CD4-positive, alpha-beta T cell treated with Interferon alpha-2 for 1 hour (primary cell): ENCODE measurements around the gene ACSL1.
A peak's percentile ranks its signal among the peaks of the same experiment; 100 is the strongest.

Source experiments
- DNase-seq, 2 donors: peaks; one replicate each; pipeline ENCODE4 v3.0.0-alpha.2; 2020 to 2022

ACSL1 gene

DNA sequence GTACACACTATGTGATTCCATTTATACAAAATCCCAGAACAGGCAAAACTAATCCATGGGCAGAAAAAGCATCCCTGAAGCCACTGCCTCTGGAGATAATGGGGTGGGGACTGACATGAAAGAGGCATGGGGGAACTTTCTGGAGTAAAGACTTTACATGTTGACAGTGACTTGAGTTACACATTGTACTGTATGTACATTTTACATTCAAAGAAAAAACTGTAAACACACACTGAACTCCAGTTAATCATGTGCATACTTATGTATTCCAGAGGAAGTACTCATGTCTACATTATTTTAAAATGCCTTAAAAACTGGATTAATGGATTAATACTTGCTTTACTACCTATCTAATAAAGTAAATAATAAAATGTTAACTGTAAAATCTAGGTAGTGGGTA lies 113.4 kb downstream of the ACSL1 start:
- no peak for DNase-seq

DNA sequence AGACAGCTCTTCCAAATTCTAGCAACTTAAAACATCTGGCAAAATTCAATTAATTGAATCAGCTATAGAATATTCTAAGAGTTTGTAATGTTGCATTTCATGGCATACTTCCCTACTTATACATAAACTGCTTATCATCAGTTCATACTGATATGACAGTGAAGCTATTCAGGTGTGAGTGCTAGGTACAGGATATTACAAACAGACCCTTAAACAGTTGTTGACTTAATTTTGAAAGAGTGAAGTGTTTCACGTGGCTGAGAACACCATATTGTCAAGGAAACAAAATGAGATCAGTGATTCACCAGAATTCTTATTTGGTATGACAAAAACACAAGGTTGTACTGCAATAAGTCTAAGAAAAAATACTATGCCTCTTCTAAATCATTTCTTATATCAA lies 119.3 kb downstream of the ACSL1 start:
- no peak for DNase-seq

DNA sequence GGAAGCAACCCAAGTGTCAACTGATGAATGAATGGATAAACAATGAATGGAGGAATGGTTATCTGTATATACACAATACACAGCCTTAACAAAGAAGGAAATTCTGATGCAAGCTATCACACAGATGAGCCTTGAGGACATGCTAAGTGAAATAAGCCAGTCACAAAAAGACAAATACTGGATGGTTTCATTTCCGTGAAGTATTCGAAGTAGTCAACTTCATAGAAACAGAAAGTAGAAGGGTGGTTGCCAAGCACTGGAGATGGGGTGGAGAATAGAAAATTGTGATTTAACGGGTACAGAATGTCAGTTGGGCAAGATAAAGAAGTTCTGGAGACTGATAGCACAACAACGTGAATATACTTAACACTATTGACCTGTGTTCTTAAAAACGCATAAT lies 120.1 kb downstream of the ACSL1 start:
- DNase-seq, result peak in 1 of 2 donors; percentile 39
